NOMO-1 treated with DMSO at 0.1 percent for 48 hours (cell line): ENCODE results near the gene ZBTB32.

ENCODE experiments used
- DNase-seq: peaks from one replicate; lab custom pipeline; 2025; ENCODE audit not compliant: unreplicated experiment; lab: John Stamatoyannopoulos, UW

ZBTB32 gene

GRCh38 chr19:35751839-35752745 lies 47.7 kb downstream of the ZBTB32 start:
- no peak for DNase-seq

- DNase-seq, result no peak
Measured at GRCh38 chr19:35752746-35753350, 48.5 kb downstream of the ZBTB32 start.

GRCh38 chr19:35753634-35754369 lies 49.4 kb downstream of the ZBTB32 start:
- DNase-seq, result no peak

GRCh38 chr19:35754370-35755130 lies 50.2 kb downstream of the ZBTB32 start:
- no peak for DNase-seq

- DNase-seq, result no peak
Measured at GRCh38 chr19:35755131-35755549, 50.8 kb downstream of the ZBTB32 start.

- no peak for DNase-seq
Measured at GRCh38 chr19:35755550-35756376, 51.4 kb downstream of the ZBTB32 start.

- DNase-seq, result no peak
Measured at GRCh38 chr19:35756377-35757230, 52.2 kb downstream of the ZBTB32 start, which contains the start of gene HSPB6. Gene HSPB6, minus strand, starts transcription at chr19:35757029. Its CDS starts 21 bp downstream, at chr19:35757008.

GRCh38 chr19:35757231-35757748 lies 52.9 kb downstream of the ZBTB32 start:
- no peak for DNase-seq

GRCh38 chr19:35757749-35758608 lies 53.6 kb downstream of the ZBTB32 start, which contains the start of gene PROSER3:
Gene PROSER3, plus strand, starts transcription at chr19:35758176. Its CDS starts 40 bp downstream, at chr19:35758216.
- peak; percentile 99 for DNase-seq

GRCh38 chr19:35759697-35760096 lies 55.3 kb downstream of the ZBTB32 start:
- no peak for DNase-seq

- DNase-seq, result no peak
Measured at GRCh38 chr19:35760711-35761349, 56.5 kb downstream of the ZBTB32 start.

GRCh38 chr19:35764432-35765315 lies 60.3 kb downstream of the ZBTB32 start:
- DNase-seq, result no peak
